A673 (cell line): ENCODE results near the gene OR4X1. TPM values are rescaled to one million over a fixed set of nuclear protein-coding genes. Genes with fewer than 3 reads are reported as not detected.
"Not testable (repeated sequence)": the region's sequence is repeated elsewhere in the genome, so short reads cannot be mapped to it uniquely, and the experiment has no call there.

Source experiments
- BruUV-seq: library from RNA; stranded (reverse); fragments of 400-500 nt; replicated peaks from 2 replicates; lab custom pipeline; 2021; lab: Mats Ljungman, UMichigan
- CTCF ChIA-PET: fragments of 300-600 bp; sonication (Branson Sonifier 250); formaldehyde crosslinking; loops from one replicate; lab custom pipeline; 2022; ENCODE audit warnings: antibody characterized with exemption; lab: Charles Lee
- POLR2A ChIA-PET: fragments of 300-600 bp; sonication (Branson Sonifier 250); formaldehyde crosslinking; loops from one replicate; lab custom pipeline; 2022; ENCODE audit warnings: antibody characterized with exemption; ENCODE audit not compliant: low non-redundant PET; lab: Charles Lee
- DNase-seq: peaks from one replicate; pipeline ENCODE4 v3.0.0-alpha.2; 2015; ENCODE audit warnings: low spot score
- H3K27ac ChIP-seq: fragments of 200-600 bp; sonication (generic); 2 replicates; pipeline ENCODE4 v1.5.1; 2016; ENCODE audit warnings: mixed run types, low read depth, mild to moderate bottlenecking, mixed read lengths, antibody characterized with exemption, low read length; ENCODE audit not compliant: poor library complexity, severe bottlenecking
- H3K27me3 ChIP-seq: fragments of 200-600 bp; sonication (generic); replicated peaks from 2 replicates; pipeline ENCODE4 v1.6.1; 2017; ENCODE audit warnings: mixed run types, low read depth, mild to moderate bottlenecking, mixed read lengths, antibody characterized with exemption, low read length; ENCODE audit not compliant: insufficient read depth, poor library complexity
- H3K36me3 ChIP-seq: fragments of 200-600 bp; sonication (generic); 2 replicates; pipeline ENCODE4 v1.6.1; 2016; ENCODE audit warnings: mixed run types, mild to moderate bottlenecking, mixed read lengths, antibody characterized with exemption, low read length; ENCODE audit not compliant: insufficient read depth, poor library complexity, severe bottlenecking
- H3K4me1 ChIP-seq: fragments of 200-600 bp; sonication (generic); 2 replicates; pipeline ENCODE4 v1.6.1; 2017; ENCODE audit warnings: mixed run types, mild to moderate bottlenecking, mixed read lengths, antibody characterized with exemption, low read length; ENCODE audit not compliant: insufficient read depth, poor library complexity, severe bottlenecking
- H3K4me3 ChIP-seq: fragments of 200-600 bp; sonication (generic); 2 replicates; pipeline ENCODE4 v1.5.1; 2016; ENCODE audit warnings: low read depth, mixed run types, mild to moderate bottlenecking, mixed read lengths, low read length; ENCODE audit not compliant: poor library complexity, severe bottlenecking
- H3K9me3 ChIP-seq: fragments of 200-600 bp; sonication (generic); 2 replicates; pipeline ENCODE4 v1.6.1; 2016; ENCODE audit warnings: mixed run types, low read depth, mild to moderate bottlenecking, mixed read lengths, antibody characterized with exemption, low read length; ENCODE audit not compliant: poor library complexity, severe bottlenecking
- EZH2 ChIP-seq: fragments of 200-600 bp; sonication (generic); IDR thresholded peaks from 2 replicates; pipeline ENCODE4 v1.6.1; 2017; ENCODE audit warnings: borderline replicate concordance, low read depth, mild to moderate bottlenecking, mixed read lengths, antibody characterized with exemption, low read length; ENCODE audit not compliant: poor library complexity, severe bottlenecking
- intact Hi-C: fragments of 100-400 bp; cut with micrococcal nuclease; formaldehyde crosslinking; loops from one replicate; pipeline ENCODE4 v1.10.0; 2022; ENCODE audit not compliant: unreplicated experiment
- total RNA-seq: library from RNA; stranded (reverse); gene quantifications from 2 replicates; pipeline ENCODE4 v1.2.3, GENCODE V29; 2021
- TF ChIP-seq, protein P1 (sequence below): fragments of 300-800, 200-600 bp; sonication (generic); conservative IDR thresholded peaks from 2 replicates; pipeline ENCODE4 v1.5.1; 2017; ENCODE audit warnings: low read depth, mild to moderate bottlenecking, antibody characterized with exemption, low read length, moderate library complexity, mixed read lengths

Gene OR4X1
- total RNA-seq, 1 experiment from 2014 or later: not detected

DNA sequence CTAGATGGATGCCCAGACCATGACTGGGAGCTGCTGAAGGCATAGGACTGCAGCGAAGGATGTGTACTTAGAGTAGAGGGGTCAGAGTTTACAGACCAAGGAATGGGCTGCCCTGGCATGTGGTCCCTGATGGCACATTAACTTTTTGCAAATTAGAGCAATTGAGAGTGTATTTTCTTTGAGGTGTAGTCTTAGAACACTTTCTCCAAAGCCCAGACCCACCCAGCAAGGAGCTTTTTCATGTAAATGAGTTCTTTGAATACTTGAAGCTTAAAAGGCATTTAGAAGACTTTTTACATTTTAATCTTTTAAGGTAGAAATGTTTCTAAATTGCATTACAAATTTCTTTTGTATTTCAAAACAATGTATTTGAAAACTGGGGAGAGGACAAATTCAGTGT is 8.9 kb downstream of the OR4X1 start:
- H3K9me3 ChIP-seq: no peaks in the 10 kb centered on the region
- no peak overlapping the region for H3K27ac ChIP-seq
- no peak overlapping the region for H3K4me3 ChIP-seq
- ChIA-PET POLR2A (no interaction called here), CTCF (no interaction called here)
- no peaks in the 10 kb centered on the region for H3K36me3 ChIP-seq
- BruUV-seq: no TSS peak
- DNase-seq: no peak
- intact Hi-C loops: no loop called here
- H3K4me1 ChIP-seq: no peaks in the 10 kb centered on the region
- H3K27me3 ChIP-seq: no peaks in the 10 kb centered on the region
- TF ChIP-seq, protein P1, sequence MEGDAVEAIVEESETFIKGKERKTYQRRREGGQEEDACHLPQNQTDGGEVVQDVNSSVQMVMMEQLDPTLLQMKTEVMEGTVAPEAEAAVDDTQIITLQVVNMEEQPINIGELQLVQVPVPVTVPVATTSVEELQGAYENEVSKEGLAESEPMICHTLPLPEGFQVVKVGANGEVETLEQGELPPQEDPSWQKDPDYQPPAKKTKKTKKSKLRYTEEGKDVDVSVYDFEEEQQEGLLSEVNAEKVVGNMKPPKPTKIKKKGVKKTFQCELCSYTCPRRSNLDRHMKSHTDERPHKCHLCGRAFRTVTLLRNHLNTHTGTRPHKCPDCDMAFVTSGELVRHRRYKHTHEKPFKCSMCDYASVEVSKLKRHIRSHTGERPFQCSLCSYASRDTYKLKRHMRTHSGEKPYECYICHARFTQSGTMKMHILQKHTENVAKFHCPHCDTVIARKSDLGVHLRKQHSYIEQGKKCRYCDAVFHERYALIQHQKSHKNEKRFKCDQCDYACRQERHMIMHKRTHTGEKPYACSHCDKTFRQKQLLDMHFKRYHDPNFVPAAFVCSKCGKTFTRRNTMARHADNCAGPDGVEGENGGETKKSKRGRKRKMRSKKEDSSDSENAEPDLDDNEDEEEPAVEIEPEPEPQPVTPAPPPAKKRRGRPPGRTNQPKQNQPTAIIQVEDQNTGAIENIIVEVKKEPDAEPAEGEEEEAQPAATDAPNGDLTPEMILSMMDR: no peak
- TF ChIP-seq EZH2: no peak

DNA sequence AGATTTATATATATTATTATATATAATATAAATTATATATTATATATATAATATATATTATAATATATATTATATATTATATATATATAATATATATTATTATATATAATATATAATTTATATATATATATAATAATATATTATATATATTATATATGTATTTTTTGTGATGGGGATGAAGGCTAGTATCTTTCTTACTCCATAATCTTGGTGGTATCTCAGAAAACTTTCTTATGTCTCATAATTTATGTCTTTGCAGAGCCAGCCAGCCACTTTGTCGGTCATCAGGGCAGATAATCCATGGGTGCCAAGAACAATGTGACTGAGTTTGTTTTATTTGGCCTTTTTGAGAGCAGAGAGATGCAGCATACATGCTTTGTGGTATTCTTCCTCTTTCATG is 42.3 kb downstream of the OR4X1 start, which contains the start of gene OR4S1:
OR4S1 (plus strand) TSS at position 301 of the 400 bp plus-strand sequence; CDS start at position 301, 0 bp downstream.
- Histone ChIP-seq H3K36me3 (no peaks in the 10 kb centered on the region), H3K4me3 (no peak within 1 kb of the TSS), H3K27me3 (no peaks in the 10 kb centered on the region), H3K9me3 (no peaks in the 10 kb centered on the region), H3K4me1 (no peaks in the 10 kb centered on the region), H3K27ac (no peak within 1 kb of the TSS)
- TF ChIP-seq, protein P1: no peak
- no peak for TF ChIP-seq EZH2
- DNase-seq: no peak
- BruUV-seq: no TSS peak
- ChIA-PET CTCF (no interaction called here), POLR2A (no interaction called here)
- intact Hi-C loops: loop anchor here (2.0 to 10.0 kb wide), 8 partner anchors 61 to 1691 kb away; partner anchors contain the start of genes OR4C12 and OR4X2

DNA sequence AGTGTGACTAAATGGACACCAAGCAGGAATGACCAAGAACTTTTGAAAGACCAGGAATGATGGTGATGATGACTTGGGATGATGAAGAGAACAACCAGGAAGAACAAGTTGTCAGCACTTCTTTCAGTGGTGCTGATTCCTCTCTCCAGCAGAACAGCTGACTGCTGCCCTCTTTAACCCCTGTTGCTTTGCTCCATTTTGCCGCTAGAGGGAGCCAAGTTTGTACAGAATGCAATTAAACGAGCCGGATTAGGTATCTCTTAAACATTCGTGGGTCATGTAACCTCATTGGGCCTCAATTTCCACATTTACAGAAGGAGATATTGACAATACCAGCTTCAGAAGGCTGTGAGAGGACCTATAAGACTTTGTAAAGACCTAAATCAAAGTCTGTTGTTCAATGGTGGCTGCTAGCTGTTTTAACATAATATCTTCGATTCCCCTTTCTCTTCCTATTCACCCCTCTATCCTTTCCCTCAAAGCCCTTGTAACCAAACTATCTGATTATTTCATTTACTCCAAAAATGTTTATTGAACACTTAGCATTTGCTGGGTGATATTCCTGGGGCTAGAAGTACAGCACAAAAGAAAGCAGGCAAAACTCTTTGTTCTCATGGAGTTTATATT is 44.2 kb downstream of the OR4X1 start:
- POLR2A ChIA-PET: interaction anchor here (0.6 kb wide), 1 partner anchor 51 kb away, joined by 3 read pairs; no protein-coding TSS in a partner anchor

DNA sequence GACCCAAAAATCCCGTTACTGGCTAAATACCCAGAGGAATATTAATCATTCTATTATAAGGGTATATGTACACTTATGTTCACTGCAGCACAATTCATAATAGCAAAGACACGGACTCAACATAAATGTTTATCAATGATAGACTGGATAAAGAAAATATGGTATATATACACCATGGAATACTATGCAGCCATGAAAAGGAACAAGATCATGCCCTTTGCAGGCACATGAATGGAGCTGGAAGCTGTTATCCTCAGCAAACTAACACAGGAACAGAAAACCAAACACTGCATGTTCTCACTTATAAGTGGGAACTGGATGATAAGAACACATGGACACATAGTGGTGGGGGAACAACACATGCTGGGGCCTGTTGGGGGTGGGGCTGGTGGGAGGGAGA is 49.9 kb downstream of the OR4X1 start:
- H3K27ac ChIP-seq, intact Hi-C loops, H3K36me3 ChIP-seq, H3K4me1 ChIP-seq, POLR2A ChIA-PET, BruUV-seq, H3K4me3 ChIP-seq, DNase-seq, CTCF ChIA-PET, H3K27me3 ChIP-seq, H3K9me3 ChIP-seq: not testable (repeated sequence)

More for the DNA sequence above, 44.2 kb downstream of the OR4X1 start:
- Histone ChIP-seq H3K27me3 (no peaks in the 10 kb centered on the region), H3K36me3 (no peaks in the 10 kb centered on the region), H3K4me3 (no peak overlapping the region), H3K9me3 (no peaks in the 10 kb centered on the region), H3K27ac (no peak overlapping the region), H3K4me1 (no peaks in the 10 kb centered on the region)
- intact Hi-C loops: loop anchor here (2.0 to 10.0 kb wide), 8 partner anchors 63 to 1689 kb away; partner anchors contain the start of genes OR4C12 and OR4X2
- CTCF ChIA-PET: interaction anchor here (0.5 to 0.6 kb wide), 2 partner anchors 136 to 762 kb away, joined by 3 to 4 read pairs; no protein-coding TSS in a partner anchor
- TF ChIP-seq EZH2: no peak
- TF ChIP-seq, protein P1: peak; percentile 100
- peak; percentile 91 for DNase-seq
- BruUV-seq: no TSS peak
